NB4 (cell line): Measurements from ENCODE around the gene CGB7.

Experiments
- DNase-seq: peaks from one replicate; pipeline ENCODE4 v3.0.0; 2010; ENCODE audit warnings: low read depth
- H3K4me3 ChIP-seq: one replicate; pipeline ENCODE4 v1.5.1; 2011; ENCODE audit warnings: mild to moderate bottlenecking, low read depth, low read length, moderate library complexity
- CTCF ChIP-seq: IDR thresholded peaks from one replicate; pipeline ENCODE4 v1.5.1; 2012; ENCODE audit warnings: low read depth, low read length
- MAX ChIP-seq: IDR thresholded peaks from 2 replicates; pipeline ENCODE4 v1.6.1; 2011; ENCODE audit warnings: low read depth, low read length
- MYC ChIP-seq: IDR thresholded peaks from 2 replicates; pipeline ENCODE4 v1.6.1; 2011; ENCODE audit warnings: low read depth, low read length
- POLR2A ChIP-seq: IDR thresholded peaks from 2 replicates; pipeline ENCODE4 v1.6.1; 2011; ENCODE audit warnings: mild to moderate bottlenecking; ENCODE audit not compliant: insufficient read length; ENCODE audit errors: extremely low read depth

CGB7 gene

DNA sequence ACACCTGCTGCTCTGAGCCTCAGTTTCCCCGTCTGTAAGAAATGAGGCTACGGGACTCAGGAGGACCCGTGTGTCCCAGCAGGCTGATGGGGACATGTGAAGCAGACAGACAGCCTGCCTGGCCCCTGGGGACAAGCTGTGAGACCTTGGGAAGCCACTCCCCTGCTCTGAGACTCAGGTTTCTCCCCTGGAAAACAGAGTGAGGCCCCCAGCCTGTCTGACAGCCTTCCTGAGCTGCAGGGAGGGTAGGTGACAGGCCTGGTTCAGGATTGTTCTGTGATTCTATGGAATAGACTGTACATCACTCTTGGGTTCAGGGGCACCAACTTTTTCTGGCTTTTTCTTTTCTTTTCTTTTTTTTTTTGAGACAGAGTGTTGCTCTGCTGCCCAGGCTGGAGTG lies 10.0 kb upstream of the CGB7 start:
- no peak for DNase-seq
- TF ChIP-seq POLR2A (no peak), MYC (no peak), MAX (no peak), CTCF (no peak)

DNA sequence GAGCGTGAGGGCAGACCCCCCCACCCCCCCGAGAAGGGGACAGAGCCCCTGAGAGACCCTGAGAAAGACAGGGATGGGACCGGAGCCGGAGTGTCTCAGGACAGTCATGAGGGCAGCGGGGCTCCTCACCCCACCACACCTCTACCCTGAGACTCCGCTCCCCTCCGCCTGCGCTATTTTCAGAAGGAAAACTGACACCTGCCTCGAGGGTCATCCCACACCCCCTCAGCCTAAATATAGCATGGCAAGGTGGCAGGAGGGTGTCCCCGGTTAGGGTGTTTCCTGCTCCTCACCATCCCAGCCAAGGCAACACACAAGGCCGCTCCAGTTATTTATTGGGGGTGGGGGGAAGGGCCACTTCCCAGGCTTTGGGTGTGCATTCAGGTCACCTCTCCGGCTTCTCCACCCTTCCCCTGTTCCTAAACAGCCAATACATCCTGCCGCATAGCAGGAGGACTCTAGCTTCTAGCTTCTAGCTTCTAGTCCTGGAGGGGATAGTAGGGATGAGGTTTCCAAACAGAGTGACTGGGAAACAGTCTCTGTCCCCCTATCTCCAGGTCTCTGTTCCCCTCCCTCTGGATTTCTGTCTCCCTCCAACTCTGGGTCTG lies 8.5 kb upstream of the CGB7 start:
- TF ChIP-seq CTCF (no peak), MAX (no peak), POLR2A (no peak), MYC (no peak)
- no peak for DNase-seq

More for the DNA sequence above, 10.0 kb upstream of the CGB7 start:
- no peak overlapping the region for H3K4me3 ChIP-seq

DNA sequence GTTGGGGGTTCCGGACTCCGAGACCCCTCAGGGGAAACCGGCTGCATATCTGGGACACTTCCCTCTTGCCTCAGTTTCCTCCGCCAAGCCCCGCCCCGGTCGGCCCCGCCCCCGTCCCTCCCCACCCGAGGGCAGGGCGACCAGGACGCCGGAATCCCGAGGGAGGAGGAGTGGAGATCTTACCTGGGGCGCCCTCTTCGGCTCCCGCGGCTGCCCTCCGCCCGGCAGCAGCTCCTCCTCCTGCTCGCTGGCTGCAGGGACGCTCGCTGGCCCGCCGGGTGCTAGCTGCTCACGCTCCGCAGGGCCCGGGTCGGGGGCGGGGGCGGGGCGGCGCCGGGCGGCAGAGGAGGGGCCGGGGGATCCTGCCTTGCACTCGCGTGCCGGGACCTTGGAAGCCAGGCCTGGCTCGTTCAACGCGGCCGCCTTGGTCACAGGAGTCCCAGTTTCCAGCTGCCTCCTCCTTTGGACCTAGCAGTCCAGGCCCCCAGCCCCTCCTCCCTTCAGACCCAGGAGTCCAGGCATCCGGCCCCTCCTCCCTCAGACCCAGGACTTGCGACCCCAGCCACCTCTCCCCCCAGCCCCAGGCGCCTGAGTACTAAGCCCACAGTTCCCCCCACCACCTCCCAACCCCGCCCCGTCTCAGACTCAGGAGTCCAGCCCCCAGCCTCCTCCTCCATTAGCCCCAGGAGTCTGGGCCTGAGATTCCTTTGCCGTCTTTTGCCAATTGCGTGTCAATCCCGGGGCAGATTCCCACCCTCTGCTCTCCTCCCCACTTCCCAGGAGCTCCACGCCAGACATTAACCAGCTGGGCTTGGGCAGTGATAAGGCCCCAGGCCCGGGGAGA lies 7.4 kb upstream of the CGB7 start, which contains the start of gene NTF4:
Gene NTF4, minus strand, starts transcription at position 51 of the 844 bp plus-strand sequence. CDS start 2,821 bp downstream, outside the sequence.
- H3K4me3 ChIP-seq: no peak within 1 kb of the TSS
- TF ChIP-seq MAX: no peak
- TF ChIP-seq CTCF: no peak
- TF ChIP-seq POLR2A: no peak
- no peak for TF ChIP-seq MYC
- peak; percentile 26 for DNase-seq

More for the DNA sequence above, 8.5 kb upstream of the CGB7 start:
- H3K4me3 ChIP-seq: no peak overlapping the region

DNA sequence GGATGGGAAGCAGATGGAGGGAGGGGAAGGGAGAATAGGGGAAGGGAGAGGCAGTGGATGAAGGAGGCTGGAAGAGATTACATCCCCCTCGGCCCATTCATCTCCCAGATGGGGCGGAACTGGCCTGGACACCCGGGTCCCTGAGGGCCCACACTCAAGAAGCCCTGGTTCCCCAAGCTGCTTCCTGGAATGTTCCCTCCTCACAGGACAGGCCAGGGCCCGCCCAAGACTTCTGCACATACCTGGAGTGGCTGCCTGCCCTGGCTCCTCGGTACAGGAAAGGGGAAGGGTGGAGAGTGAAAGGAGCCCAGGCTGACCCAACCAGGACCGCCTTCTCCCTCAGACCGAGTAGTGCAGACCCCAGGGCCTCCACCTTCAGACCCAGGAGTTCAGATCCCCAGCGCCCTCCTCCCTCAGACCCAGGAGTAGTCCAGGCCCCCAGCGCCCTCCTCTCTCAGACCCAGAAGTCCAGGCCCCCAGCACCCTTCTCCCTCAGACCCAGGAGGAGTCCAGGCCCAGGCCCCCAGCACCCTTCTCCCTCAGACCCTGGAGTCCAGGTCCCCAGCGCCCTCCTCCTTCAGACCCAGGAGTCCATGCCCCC lies 6.6 kb upstream of the CGB7 start:
- no peak overlapping the region for H3K4me3 ChIP-seq
- TF ChIP-seq MAX: no peak
- no peak for TF ChIP-seq MYC
- no peak for TF ChIP-seq POLR2A
- no peak for TF ChIP-seq CTCF
- no peak for DNase-seq

DNA sequence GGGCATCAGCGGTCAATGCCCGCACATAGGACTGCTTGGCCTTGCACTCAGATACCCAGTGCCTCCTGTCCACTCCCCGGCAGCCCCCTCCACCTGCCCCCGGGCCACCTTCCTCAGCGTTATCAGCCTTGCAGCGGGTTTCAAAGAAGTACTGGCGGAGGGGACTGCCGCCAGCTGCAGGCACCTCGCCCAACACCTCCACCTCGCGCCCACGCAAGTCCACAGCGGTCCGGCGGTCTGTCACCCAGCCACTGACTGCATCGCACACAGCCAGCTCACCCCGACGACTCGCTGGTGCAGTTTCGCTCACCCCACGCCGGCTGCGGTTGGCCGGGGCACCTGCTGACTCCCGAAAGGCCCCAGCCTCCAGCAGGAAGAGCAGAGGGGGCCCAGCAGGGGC lies 3.9 kb upstream of the CGB7 start:
- DNase-seq: no peak
- no peak overlapping the region for H3K4me3 ChIP-seq
- TF ChIP-seq MYC (no peak), MAX (no peak)
